RWPE2 (cell line): ENCODE measurements around the gene RHOB.
A peak's percentile ranks its signal among the peaks of the same experiment; 100 is the strongest.

Source experiments
- ATAC-seq: fragments of 200-7000 bp; cut with Tn5 transposase; 3 replicates; pipeline ENCODE4 v1.9.1; 2021; ENCODE audit warnings: low read depth
- DNase-seq: peaks from one replicate; pipeline ENCODE4 v3.0.0-alpha.2; 2020; ENCODE audit warnings: low spot score
- H3K27ac ChIP-seq: fragments of 450-650 bp; 2 replicates; pipeline ENCODE4 v1.5.1; 2017; ENCODE audit warnings: mild to moderate bottlenecking; ENCODE audit not compliant: poor library complexity, severe bottlenecking
- H3K27me3 ChIP-seq: fragments of 250-450 bp; sonication (Bioruptor Pico); 2 replicates; pipeline ENCODE4 v1.5.1; 2021; ENCODE audit warnings: mild to moderate bottlenecking, moderate library complexity; ENCODE audit not compliant: insufficient read depth, poor library complexity, severe bottlenecking
- H3K36me3 ChIP-seq: fragments of 250-450 bp; sonication (Bioruptor Pico); 2 replicates; pipeline ENCODE4 v1.5.1; 2020; ENCODE audit warnings: low read depth, mild to moderate bottlenecking, moderate library complexity
- H3K4me1 ChIP-seq: fragments of 250-450 bp; sonication (Bioruptor Pico); 2 replicates; pipeline ENCODE4 v1.5.1; 2021; ENCODE audit warnings: mild to moderate bottlenecking, moderate library complexity; ENCODE audit not compliant: insufficient read depth, poor library complexity, severe bottlenecking
- H3K4me3 ChIP-seq: fragments of 250-450 bp; sonication (Bioruptor Pico); 2 replicates; pipeline ENCODE4 v1.5.1; 2021; ENCODE audit warnings: mild to moderate bottlenecking, moderate library complexity; ENCODE audit not compliant: severe bottlenecking
- H3K9me3 ChIP-seq: fragments of 250-450 bp; sonication (Bioruptor Pico); 2 replicates; pipeline ENCODE4 v1.5.1; 2021; ENCODE audit warnings: mild to moderate bottlenecking, moderate library complexity; ENCODE audit not compliant: severe bottlenecking
- TF ChIP-seq, protein P1 (sequence below): fragments of 450-650 bp; IDR thresholded peaks from one replicate; pipeline ENCODE4 v1.5.1; 2017; ENCODE audit warnings: mild to moderate bottlenecking, moderate library complexity; ENCODE audit not compliant: poor library complexity, severe bottlenecking

Gene RHOB

GRCh38 chr2:20444101-20444992 is 2.5 kb upstream of the RHOB start:
- no peaks in the 10 kb centered on the region for H3K27me3 ChIP-seq
- ATAC-seq, result no peak
- H3K4me3 ChIP-seq, result no peak overlapping the region
- H3K36me3 ChIP-seq, result peaks cover 16% of the 10 kb centered on the region
- TF ChIP-seq, protein P1, sequence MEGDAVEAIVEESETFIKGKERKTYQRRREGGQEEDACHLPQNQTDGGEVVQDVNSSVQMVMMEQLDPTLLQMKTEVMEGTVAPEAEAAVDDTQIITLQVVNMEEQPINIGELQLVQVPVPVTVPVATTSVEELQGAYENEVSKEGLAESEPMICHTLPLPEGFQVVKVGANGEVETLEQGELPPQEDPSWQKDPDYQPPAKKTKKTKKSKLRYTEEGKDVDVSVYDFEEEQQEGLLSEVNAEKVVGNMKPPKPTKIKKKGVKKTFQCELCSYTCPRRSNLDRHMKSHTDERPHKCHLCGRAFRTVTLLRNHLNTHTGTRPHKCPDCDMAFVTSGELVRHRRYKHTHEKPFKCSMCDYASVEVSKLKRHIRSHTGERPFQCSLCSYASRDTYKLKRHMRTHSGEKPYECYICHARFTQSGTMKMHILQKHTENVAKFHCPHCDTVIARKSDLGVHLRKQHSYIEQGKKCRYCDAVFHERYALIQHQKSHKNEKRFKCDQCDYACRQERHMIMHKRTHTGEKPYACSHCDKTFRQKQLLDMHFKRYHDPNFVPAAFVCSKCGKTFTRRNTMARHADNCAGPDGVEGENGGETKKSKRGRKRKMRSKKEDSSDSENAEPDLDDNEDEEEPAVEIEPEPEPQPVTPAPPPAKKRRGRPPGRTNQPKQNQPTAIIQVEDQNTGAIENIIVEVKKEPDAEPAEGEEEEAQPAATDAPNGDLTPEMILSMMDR, result no peak
- DNase-seq, result no peak
- H3K27ac ChIP-seq, result peak overlapping the region; percentile 38
- H3K4me1 ChIP-seq, result peaks cover 20% of the 10 kb centered on the region
- H3K9me3 ChIP-seq, result no peaks in the 10 kb centered on the region

GRCh38 chr2:20444993-20445910 is 1.6 kb upstream of the RHOB start:
- no peak overlapping the region for H3K27ac ChIP-seq
- no peaks in the 10 kb centered on the region for H3K27me3 ChIP-seq
- no peak overlapping the region for H3K4me3 ChIP-seq
- no peaks in the 10 kb centered on the region for H3K9me3 ChIP-seq
- TF ChIP-seq, protein P1, result no peak
- H3K36me3 ChIP-seq, result peaks cover 21% of the 10 kb centered on the region
- H3K4me1 ChIP-seq, result peaks cover 22% of the 10 kb centered on the region
- ATAC-seq, result no peak
- no peak for DNase-seq

DNA sequence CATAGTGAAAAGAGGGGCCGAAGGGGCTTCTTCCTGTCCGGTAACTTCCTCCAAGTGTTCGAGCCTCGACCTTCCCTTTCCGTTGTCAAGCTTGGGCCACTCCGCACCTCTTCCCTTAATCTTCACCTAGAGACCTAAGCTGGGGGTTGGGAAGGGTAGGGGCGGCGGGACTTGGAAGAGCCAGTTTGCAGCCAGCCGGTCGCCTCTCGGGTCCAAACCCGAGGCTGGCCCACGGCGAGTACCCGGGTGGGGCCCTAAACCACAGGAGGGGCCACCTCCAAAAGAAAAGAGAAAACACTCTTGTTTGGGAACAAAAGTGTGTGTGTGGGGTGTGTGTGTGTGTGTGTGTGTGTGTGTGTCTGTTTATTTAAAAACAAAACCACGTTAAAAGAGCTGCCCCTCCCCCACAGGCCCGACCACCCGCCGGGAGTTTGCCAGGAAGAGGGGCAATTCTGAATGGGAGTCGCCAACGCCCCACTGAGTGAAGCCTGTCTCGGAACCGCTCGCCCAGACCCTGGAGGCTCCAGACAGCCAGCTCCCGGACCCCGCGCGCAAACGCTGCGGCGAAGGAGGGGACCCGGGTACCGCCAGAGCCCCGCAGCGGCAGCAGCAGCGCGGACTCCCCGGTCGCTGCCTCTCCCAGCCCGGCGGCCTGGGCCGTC is 488 bp upstream of the RHOB start:
- no peak for DNase-seq
- TF ChIP-seq, protein P1, result no peak
- Histone ChIP-seq H3K36me3 (peaks cover 21% of the 10 kb centered on the region), H3K4me1 (peaks cover 25% of the 10 kb centered on the region), H3K27ac (peak overlapping the region; percentile 58), H3K4me3 (peak overlapping the region; percentile 70), H3K27me3 (no peaks in the 10 kb centered on the region), H3K9me3 (no peaks in the 10 kb centered on the region)
- ATAC-seq, result no peak

GRCh38 chr2:20447437-20448245 is 767 bp downstream of the RHOB start:
- peaks cover 25% of the 10 kb centered on the region for H3K4me1 ChIP-seq
- DNase-seq (no peak), ATAC-seq (peak; percentile 13)
- H3K4me3 ChIP-seq, result peak overlapping the region; percentile 70
- H3K27me3 ChIP-seq, result no peaks in the 10 kb centered on the region
- peaks cover 21% of the 10 kb centered on the region for H3K36me3 ChIP-seq
- H3K27ac ChIP-seq, result peak overlapping the region; percentile 58
- H3K9me3 ChIP-seq, result no peaks in the 10 kb centered on the region
- TF ChIP-seq, protein P1, result no peak
